ENCODE measurements around the gene TP53RK. TPM values are rescaled to one million over a fixed set of nuclear protein-coding genes. Genes with fewer than 3 reads are reported as not detected.
A peak's percentile ranks its signal among the peaks of the same experiment; 100 is the strongest.

TP53RK gene
- total RNA-seq, 6 donors from 2014 or later = 8.1 to 21.9 (median 12.5) TPM

GRCh38 chr20:46699651-46700359, 10.6 kb upstream of the TP53RK start:
- TF ChIP-seq POLR2AphosphoS5 (IDR thresholded peaks at IDR 0.05) (no peak), EP300 (IDR thresholded peaks at IDR 0.05) (no peak), CTCF (IDR thresholded peaks at IDR 0.05) (peak in 4 of 6 experiments; percentile 23 to 37 (median 30)), POLR2A (IDR thresholded peaks at IDR 0.05) (no peak)
- Histone ChIP-seq H3K4me1 (no peaks in the 10 kb centered on the region), H3K27ac (no peak overlapping the region), H3K27me3 (no peaks in the 10 kb centered on the region), H3K36me3 (no peaks in the 10 kb centered on the region), H3K9me3 (no peaks in the 10 kb centered on the region), H3K4me3 (no peak overlapping the region)
- ATAC-seq (ENCODE audit: low FRiP score in 2 of 2) (peak in 1 of 2 donors; percentile 58), DNase-seq (no peak)
- WGBS, 2 donors = 62% methylated on average over 12 of the region's 12 CpGs

GRCh38 chr20:46698788-46699187, 9.5 kb upstream of the TP53RK start:
- H3K4me3 ChIP-seq = no peak overlapping the region
- no peak overlapping the region for H3K27ac ChIP-seq
- TF ChIP-seq CTCF (IDR thresholded peaks at IDR 0.05) = no peak
- no peak for TF ChIP-seq POLR2AphosphoS5 (IDR thresholded peaks at IDR 0.05)
- TF ChIP-seq POLR2A (IDR thresholded peaks at IDR 0.05) = no peak
- no peak for TF ChIP-seq EP300 (IDR thresholded peaks at IDR 0.05)
- no peaks in the 10 kb centered on the region for H3K27me3 ChIP-seq
- 90 to 95% methylated on average over 2 of the region's 2 CpGs for WGBS, 2 donors
- no peak for ATAC-seq (ENCODE audit: low FRiP score in 2 of 2)
- DNase-seq = no peak
- no peaks in the 10 kb centered on the region for H3K9me3 ChIP-seq
- no peaks in the 10 kb centered on the region for H3K36me3 ChIP-seq
- peaks cover 0 to 5% (median 0%) of the 10 kb centered on the region in 4 donors for H3K4me1 ChIP-seq

GRCh38 chr20:46696791-46697279, 7.6 kb upstream of the TP53RK start:
- no peak for TF ChIP-seq POLR2AphosphoS5 (IDR thresholded peaks at IDR 0.05)
- no peak for TF ChIP-seq POLR2A (IDR thresholded peaks at IDR 0.05)
- no peak for TF ChIP-seq CTCF (IDR thresholded peaks at IDR 0.05)
- TF ChIP-seq EP300 (IDR thresholded peaks at IDR 0.05) = no peak
- no peaks in the 10 kb centered on the region for H3K27me3 ChIP-seq
- no peaks in the 10 kb centered on the region for H3K36me3 ChIP-seq
- WGBS, 2 donors = 77 to 83% methylated on average over 2 to 3 of the region's 3 CpGs
- no peak overlapping the region for H3K27ac ChIP-seq
- H3K9me3 ChIP-seq = no peaks in the 10 kb centered on the region
- DNase-seq (no peak), ATAC-seq (ENCODE audit: low FRiP score in 2 of 2) (no peak)
- peaks cover 0 to 5% (median 0%) of the 10 kb centered on the region in 4 donors for H3K4me1 ChIP-seq
- H3K4me3 ChIP-seq = no peak overlapping the region

- 44 to 51% methylated on average over 3 of the region's 3 CpGs for WGBS, 2 donors
- Histone ChIP-seq H3K27ac (no peak overlapping the region), H3K27me3 (no peaks in the 10 kb centered on the region), H3K4me1 (peaks cover 0 to 5% (median 0%) of the 10 kb centered on the region in 4 donors), H3K36me3 (no peaks in the 10 kb centered on the region), H3K9me3 (no peaks in the 10 kb centered on the region), H3K4me3 (no peak overlapping the region)
- ATAC-seq (ENCODE audit: low FRiP score in 2 of 2) = no peak
- TF ChIP-seq POLR2AphosphoS5 (IDR thresholded peaks at IDR 0.05) (no peak), CTCF (IDR thresholded peaks at IDR 0.05) (no peak), POLR2A (IDR thresholded peaks at IDR 0.05) (no peak), EP300 (IDR thresholded peaks at IDR 0.05) (no peak)
- no peak for DNase-seq
These were observed 6.6 kb upstream of the TP53RK start for GRCh38 chr20:46695892-46696291.

Data from upper lobe of left lung (tissue), 6 donors.